Astrocyte (in vitro differentiated cells and primary cell): ENCODE results near the gene SF3A2. TPM values are rescaled to one million over a fixed set of nuclear protein-coding genes. Genes with fewer than 3 reads are reported as not detected.

ENCODE experiments used
- DNase-seq: peaks from one replicate; pipeline ENCODE4 v3.0.0-alpha.2; 2010; ENCODE audit warnings: low read depth
- FAIRE-seq: peaks from 2 replicates; lab custom pipeline; 2011; peaks lifted over from hg19 to GRCh38; lab: Jason Lieb, UNC
- H2AFZ ChIP-seq: 2 replicates; pipeline ENCODE4 v1.6.0; 2012; ENCODE audit warnings: low read depth, low read length, inconsistent platforms
- H3K27ac ChIP-seq: 2 replicates; pipeline ENCODE4 v1.5.1; 2011; ENCODE audit warnings: low read depth, low read length, inconsistent platforms
- H3K27me3 ChIP-seq: 2 replicates; pipeline ENCODE4 v1.6.0; 2011; ENCODE audit warnings: low read length, inconsistent platforms; ENCODE audit not compliant: insufficient read depth
- H3K36me3 ChIP-seq: 2 replicates; pipeline ENCODE4 v1.5.1; 2011; ENCODE audit warnings: low read length, inconsistent platforms; ENCODE audit not compliant: insufficient read depth
- H3K4me1 ChIP-seq: 2 replicates; pipeline ENCODE4 v1.5.1; 2011; ENCODE audit warnings: low read length, inconsistent platforms; ENCODE audit not compliant: insufficient read depth
- H3K4me2 ChIP-seq: 2 replicates; pipeline ENCODE4 v1.6.0; 2012; ENCODE audit warnings: low read length, inconsistent platforms
- H3K4me3 ChIP-seq: 2 replicates; pipeline ENCODE4 v1.5.1; 2011; ENCODE audit warnings: low read depth, mild to moderate bottlenecking, low read length, inconsistent platforms; ENCODE audit not compliant: insufficient read depth
- H3K79me2 ChIP-seq: 2 replicates; pipeline ENCODE4 v1.6.0; 2012; ENCODE audit warnings: mild to moderate bottlenecking, low read length, inconsistent platforms; ENCODE audit not compliant: insufficient read depth
- H3K9ac ChIP-seq: 2 replicates; pipeline ENCODE4 v1.6.0; 2012; ENCODE audit warnings: mild to moderate bottlenecking, low read length, inconsistent platforms
- H3K9me3 ChIP-seq: 2 replicates; pipeline ENCODE4 v1.5.1; 2012; ENCODE audit warnings: low read depth, mild to moderate bottlenecking, low read length, inconsistent platforms; ENCODE audit not compliant: insufficient read depth
- H4K20me1 ChIP-seq: 2 replicates; pipeline ENCODE4 v1.6.0; 2012; ENCODE audit warnings: low read length, inconsistent platforms; ENCODE audit not compliant: insufficient read depth
- H3K27ac Mint-ChIP-seq: one replicate; pipeline ENCODE4 v1.8.0; 2021; ENCODE audit warnings: mild to moderate bottlenecking, mixed read lengths; ENCODE audit not compliant: unreplicated experiment
- H3K27me3 Mint-ChIP-seq: one replicate; pipeline ENCODE4 v1.8.0; 2021; ENCODE audit warnings: low read depth, mixed read lengths; ENCODE audit not compliant: unreplicated experiment
- H3K36me3 Mint-ChIP-seq: one replicate; pipeline ENCODE4 v1.8.0; 2021; ENCODE audit warnings: low read depth, mixed read lengths; ENCODE audit not compliant: unreplicated experiment
- H3K4me1 Mint-ChIP-seq: one replicate; pipeline ENCODE4 v1.8.0; 2021; ENCODE audit warnings: low read depth, mixed read lengths; ENCODE audit not compliant: unreplicated experiment
- H3K4me3 Mint-ChIP-seq: one replicate; pipeline ENCODE4 v1.8.0; 2021; ENCODE audit warnings: mild to moderate bottlenecking, moderate library complexity, mixed read lengths; ENCODE audit not compliant: unreplicated experiment
- H3K9me3 Mint-ChIP-seq: one replicate; pipeline ENCODE4 v1.8.0; 2021; ENCODE audit warnings: mild to moderate bottlenecking, mixed read lengths; ENCODE audit not compliant: unreplicated experiment
- CTCF ChIP-seq: IDR thresholded peaks from 2 replicates; pipeline ENCODE4 v1.5.1; 2011; ENCODE audit warnings: low read depth, mild to moderate bottlenecking, inconsistent platforms, low read length, moderate library complexity; ENCODE audit not compliant: insufficient read depth
- EZH2 ChIP-seq: IDR thresholded peaks from 2 replicates; pipeline ENCODE4 v1.6.1; 2012; ENCODE audit warnings: mild to moderate bottlenecking, low read length, inconsistent platforms; ENCODE audit not compliant: insufficient read depth
- total RNA-seq: library from RNA; stranded (reverse); gene quantifications from 2 replicates; pipeline ENCODE4 v1.2.1, GENCODE V29; 2021

The SF3A2 gene
- total RNA-seq, 1 donor from 2014 or later = 83.2 TPM

- H3K4me3 ChIP-seq = peak overlapping the region; percentile 81
- H3K79me2 ChIP-seq = peaks cover 85% of the 10 kb centered on the region
- peak overlapping the region; percentile 93 for H3K9ac ChIP-seq
- Mint-ChIP-seq H3K9me3 (no peaks in the 10 kb centered on the region), H3K27me3 (no peaks in the 10 kb centered on the region), H3K4me1 (peaks cover 30% of the 10 kb centered on the region), H3K4me3 (peak overlapping the region; percentile 97), H3K27ac (peak overlapping the region; percentile 80), H3K36me3 (peaks cover 3% of the 10 kb centered on the region)
- H3K9me3 ChIP-seq = no peaks in the 10 kb centered on the region
- TF ChIP-seq CTCF (no peak), EZH2 (no peak)
- peaks cover 9% of the 10 kb centered on the region for H3K36me3 ChIP-seq
- H2AFZ ChIP-seq = no peak overlapping the region
- FAIRE-seq (no peak), DNase-seq (no peak)
- peaks cover 58% of the 10 kb centered on the region for H3K4me1 ChIP-seq
- peak overlapping the region; percentile 89 for H3K27ac ChIP-seq
- H3K4me2 ChIP-seq = peak overlapping the region; percentile 93
- peaks cover 78% of the 10 kb centered on the region for H4K20me1 ChIP-seq
- H3K27me3 ChIP-seq = no peaks in the 10 kb centered on the region
These were observed 1.1 kb upstream of the SF3A2 start for GRCh38 chr19:2235381-2236063.

GRCh38 chr19:2236064-2236313 lies 635 bp upstream of the SF3A2 start:
- peak overlapping the region; percentile 93 for H3K9ac ChIP-seq
- FAIRE-seq (no peak), DNase-seq (no peak)
- H3K27me3 ChIP-seq = no peaks in the 10 kb centered on the region
- H3K4me3 ChIP-seq = peak overlapping the region; percentile 81
- H3K36me3 ChIP-seq = peaks cover 9% of the 10 kb centered on the region
- H3K9me3 ChIP-seq = no peaks in the 10 kb centered on the region
- TF ChIP-seq EZH2 = no peak
- TF ChIP-seq CTCF = no peak
- Mint-ChIP-seq H3K4me3 (peak overlapping the region; percentile 95), H3K27me3 (no peaks in the 10 kb centered on the region), H3K4me1 (peaks cover 33% of the 10 kb centered on the region), H3K36me3 (peaks cover 3% of the 10 kb centered on the region), H3K9me3 (no peaks in the 10 kb centered on the region), H3K27ac (no peak overlapping the region)
- H4K20me1 ChIP-seq = peaks cover 81% of the 10 kb centered on the region
- H2AFZ ChIP-seq = no peak overlapping the region
- H3K27ac ChIP-seq = peak overlapping the region; percentile 89
- H3K4me2 ChIP-seq = peak overlapping the region; percentile 93
- H3K79me2 ChIP-seq = peaks cover 89% of the 10 kb centered on the region
- H3K4me1 ChIP-seq = peaks cover 63% of the 10 kb centered on the region

GRCh38 chr19:2237051-2237868 lies 636 bp downstream of the SF3A2 start:
- no peaks in the 10 kb centered on the region for H3K9me3 Mint-ChIP-seq
- peaks cover 66% of the 10 kb centered on the region for H3K4me1 ChIP-seq
- H3K27me3 ChIP-seq = no peaks in the 10 kb centered on the region
- no peaks in the 10 kb centered on the region for H3K9me3 ChIP-seq
- H3K27ac ChIP-seq = peak overlapping the region; percentile 89
- H3K4me3 ChIP-seq = peak overlapping the region; percentile 81
- DNase-seq (no peak), FAIRE-seq (no peak)
- H3K4me3 Mint-ChIP-seq = peak overlapping the region; percentile 95
- H3K79me2 ChIP-seq = peaks cover 96% of the 10 kb centered on the region
- H3K36me3 ChIP-seq = peaks cover 9% of the 10 kb centered on the region
- peak overlapping the region; percentile 93 for H3K4me2 ChIP-seq
- H3K9ac ChIP-seq = peak overlapping the region; percentile 93
- peaks cover 5% of the 10 kb centered on the region for H3K36me3 Mint-ChIP-seq
- H3K27me3 Mint-ChIP-seq = no peaks in the 10 kb centered on the region
- H4K20me1 ChIP-seq = peaks cover 81% of the 10 kb centered on the region
- TF ChIP-seq EZH2 = no peak
- no peak for TF ChIP-seq CTCF
- H3K4me1 Mint-ChIP-seq = peaks cover 41% of the 10 kb centered on the region
- peak overlapping the region; percentile 72 for H2AFZ ChIP-seq
- peak overlapping the region; percentile 86 for H3K27ac Mint-ChIP-seq
